IPS-18a (cell line): ENCODE data around the gene NAALAD2.
"Not testable (repeated sequence)": the region's sequence is repeated elsewhere in the genome, so short reads cannot be mapped to it uniquely, and the experiment has no call there.

Experiments used
- H3K27ac ChIP-seq: one replicate; pipeline ENCODE4 v1.5.1; 2013; ENCODE audit warnings: low read length
- H3K27me3 ChIP-seq: one replicate; pipeline ENCODE4 v1.6.1; 2013; ENCODE audit warnings: mild to moderate bottlenecking, low read length; ENCODE audit not compliant: control insufficient read depth, insufficient read depth
- H3K36me3 ChIP-seq: one replicate; pipeline ENCODE4 v1.6.1; 2013; ENCODE audit warnings: low read depth, low read length; ENCODE audit not compliant: control insufficient read depth
- H3K4me1 ChIP-seq: one replicate; pipeline ENCODE4 v1.6.1; 2013; ENCODE audit warnings: low read depth, low read length; ENCODE audit not compliant: control insufficient read depth
- H3K4me3 ChIP-seq: one replicate; pipeline ENCODE4 v1.5.1; 2013; ENCODE audit warnings: low read length
- H3K9ac ChIP-seq: one replicate; pipeline ENCODE4 v1.6.1; 2013; ENCODE audit warnings: mild to moderate bottlenecking, low read length, moderate library complexity
- H3K9me3 ChIP-seq: one replicate; pipeline ENCODE4 v1.6.1; 2013; ENCODE audit warnings: low read depth, low read length; ENCODE audit not compliant: control insufficient read depth

The NAALAD2 gene

DNA sequence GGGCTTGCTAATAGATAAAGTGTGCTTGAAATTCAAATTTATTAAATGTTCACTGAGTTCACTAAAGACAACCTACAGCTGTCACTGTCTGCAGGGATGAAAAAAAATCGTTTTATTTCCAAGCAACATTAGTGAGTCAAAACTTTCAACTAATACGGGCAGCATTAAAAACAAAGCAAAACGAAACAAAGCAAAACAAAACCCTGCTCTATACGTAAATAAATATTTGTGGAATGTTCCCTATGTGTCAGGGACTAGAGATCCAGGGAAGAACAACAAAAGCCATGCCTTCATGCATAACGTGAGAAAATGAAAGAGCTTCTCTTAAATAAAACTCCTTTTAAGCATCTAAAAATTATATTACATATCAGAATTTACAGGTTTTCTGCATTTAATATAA, 553 bp downstream of the NAALAD2 start:
- peak overlapping the region; percentile 68 for H3K9ac ChIP-seq
- H3K4me3 ChIP-seq, result peak overlapping the region; percentile 86
- peaks cover 14% of the 10 kb centered on the region for H3K4me1 ChIP-seq
- H3K27me3 ChIP-seq, result peaks cover 21% of the 10 kb centered on the region
- H3K27ac ChIP-seq, result no peak overlapping the region
- H3K9me3 ChIP-seq, result no peaks in the 10 kb centered on the region
- H3K36me3 ChIP-seq, result no peaks in the 10 kb centered on the region

- no peaks in the 10 kb centered on the region for H3K36me3 ChIP-seq
- no peaks in the 10 kb centered on the region for H3K4me1 ChIP-seq
- no peaks in the 10 kb centered on the region for H3K9me3 ChIP-seq
- H3K4me3 ChIP-seq, result no peak overlapping the region
- no peak overlapping the region for H3K27ac ChIP-seq
- H3K9ac ChIP-seq, result no peak overlapping the region
- H3K27me3 ChIP-seq, result no peaks in the 10 kb centered on the region
Measured at GRCh38 chr11:90148900-90149299, 14.4 kb downstream of the NAALAD2 start.

- not testable (repeated sequence) for H3K4me3 ChIP-seq, H3K36me3 ChIP-seq, H3K9me3 ChIP-seq, H3K4me1 ChIP-seq, H3K9ac ChIP-seq, H3K27ac ChIP-seq, H3K27me3 ChIP-seq
Measured at GRCh38 chr11:90166982-90167573, 32.6 kb downstream of the NAALAD2 start.

GRCh38 chr11:90167704-90168103, 33.2 kb downstream of the NAALAD2 start:
- not testable (repeated sequence) for H3K27me3 ChIP-seq, H3K9ac ChIP-seq, H3K27ac ChIP-seq, H3K4me3 ChIP-seq, H3K36me3 ChIP-seq, H3K4me1 ChIP-seq, H3K9me3 ChIP-seq

GRCh38 chr11:90168571-90168970, 34.1 kb downstream of the NAALAD2 start:
- H3K27ac ChIP-seq, result no peak overlapping the region
- H3K4me1 ChIP-seq, result no peaks in the 10 kb centered on the region
- H3K9me3 ChIP-seq, result no peaks in the 10 kb centered on the region
- no peak overlapping the region for H3K4me3 ChIP-seq
- no peak overlapping the region for H3K9ac ChIP-seq
- no peaks in the 10 kb centered on the region for H3K36me3 ChIP-seq
- no peaks in the 10 kb centered on the region for H3K27me3 ChIP-seq

DNA sequence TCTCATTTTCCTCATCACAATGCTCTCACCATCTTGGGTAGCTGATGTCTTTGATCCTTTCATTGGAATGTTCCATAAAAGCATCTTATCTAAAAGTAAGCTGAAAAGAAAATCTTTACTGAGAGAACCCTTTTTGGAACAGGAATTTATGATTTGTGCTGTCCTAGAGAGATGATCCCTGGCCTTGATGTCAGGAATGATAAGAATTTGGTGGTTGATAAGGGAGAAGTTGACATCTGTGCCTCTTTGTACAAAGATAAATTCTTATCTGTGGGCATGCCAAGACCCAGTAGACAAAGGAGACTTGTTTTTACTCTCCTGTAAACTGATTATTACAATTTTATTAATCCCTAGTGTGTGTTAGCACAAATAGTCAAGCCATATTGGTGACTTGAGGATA, 36.9 kb downstream of the NAALAD2 start:
- no peaks in the 10 kb centered on the region for H3K36me3 ChIP-seq
- H3K4me3 ChIP-seq, result no peak overlapping the region
- H3K27me3 ChIP-seq, result no peaks in the 10 kb centered on the region
- no peak overlapping the region for H3K9ac ChIP-seq
- H3K4me1 ChIP-seq, result no peaks in the 10 kb centered on the region
- no peaks in the 10 kb centered on the region for H3K9me3 ChIP-seq
- H3K27ac ChIP-seq, result no peak overlapping the region

- Histone ChIP-seq H3K4me3 (no peak overlapping the region), H3K9me3 (no peaks in the 10 kb centered on the region), H3K36me3 (no peaks in the 10 kb centered on the region), H3K9ac (no peak overlapping the region), H3K27ac (no peak overlapping the region), H3K27me3 (no peaks in the 10 kb centered on the region), H3K4me1 (no peaks in the 10 kb centered on the region)
Measured at GRCh38 chr11:90176069-90176468, 41.6 kb downstream of the NAALAD2 start.

DNA sequence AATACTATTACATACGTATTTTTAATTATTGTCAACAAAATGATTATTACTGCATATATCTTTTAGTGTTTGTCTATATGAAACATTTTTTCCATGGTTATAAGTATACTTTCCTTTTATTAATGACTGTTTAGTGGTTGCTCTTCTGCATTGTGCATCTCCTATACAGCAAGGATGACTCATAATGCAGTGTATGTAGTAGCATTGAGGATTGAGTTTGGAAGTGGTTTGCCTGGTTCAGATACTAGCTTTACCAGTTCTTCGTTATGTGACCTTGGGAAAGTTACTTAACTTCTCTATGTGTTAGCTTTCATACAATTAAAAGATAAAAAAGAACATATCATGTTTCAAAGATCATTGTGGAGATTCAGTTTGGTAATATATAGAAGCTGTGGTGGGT, 44.3 kb downstream of the NAALAD2 start:
- H3K27me3 ChIP-seq, result no peaks in the 10 kb centered on the region
- no peaks in the 10 kb centered on the region for H3K4me1 ChIP-seq
- no peak overlapping the region for H3K4me3 ChIP-seq
- H3K9me3 ChIP-seq, result no peaks in the 10 kb centered on the region
- H3K9ac ChIP-seq, result no peak overlapping the region
- no peaks in the 10 kb centered on the region for H3K36me3 ChIP-seq
- no peak overlapping the region for H3K27ac ChIP-seq

- no peak overlapping the region for H3K9ac ChIP-seq
- H3K36me3 ChIP-seq, result no peaks in the 10 kb centered on the region
- H3K27ac ChIP-seq, result no peak overlapping the region
- no peak overlapping the region for H3K4me3 ChIP-seq
- H3K27me3 ChIP-seq, result no peaks in the 10 kb centered on the region
- H3K9me3 ChIP-seq, result no peaks in the 10 kb centered on the region
- no peaks in the 10 kb centered on the region for H3K4me1 ChIP-seq
Measured at GRCh38 chr11:90179923-90180322, 45.5 kb downstream of the NAALAD2 start.

GRCh38 chr11:90187839-90188238, 53.4 kb downstream of the NAALAD2 start:
- Histone ChIP-seq H3K4me3 (no peak overlapping the region), H3K4me1 (peaks cover 4% of the 10 kb centered on the region), H3K27me3 (no peaks in the 10 kb centered on the region), H3K9me3 (no peaks in the 10 kb centered on the region), H3K36me3 (no peaks in the 10 kb centered on the region), H3K27ac (no peak overlapping the region), H3K9ac (no peak overlapping the region)

GRCh38 chr11:90189011-90189410, 54.5 kb downstream of the NAALAD2 start:
- Histone ChIP-seq H3K4me3 (no peak overlapping the region), H3K9ac (no peak overlapping the region), H3K36me3 (no peaks in the 10 kb centered on the region), H3K27me3 (no peaks in the 10 kb centered on the region), H3K4me1 (peaks cover 4% of the 10 kb centered on the region), H3K9me3 (no peaks in the 10 kb centered on the region), H3K27ac (no peak overlapping the region)

DNA sequence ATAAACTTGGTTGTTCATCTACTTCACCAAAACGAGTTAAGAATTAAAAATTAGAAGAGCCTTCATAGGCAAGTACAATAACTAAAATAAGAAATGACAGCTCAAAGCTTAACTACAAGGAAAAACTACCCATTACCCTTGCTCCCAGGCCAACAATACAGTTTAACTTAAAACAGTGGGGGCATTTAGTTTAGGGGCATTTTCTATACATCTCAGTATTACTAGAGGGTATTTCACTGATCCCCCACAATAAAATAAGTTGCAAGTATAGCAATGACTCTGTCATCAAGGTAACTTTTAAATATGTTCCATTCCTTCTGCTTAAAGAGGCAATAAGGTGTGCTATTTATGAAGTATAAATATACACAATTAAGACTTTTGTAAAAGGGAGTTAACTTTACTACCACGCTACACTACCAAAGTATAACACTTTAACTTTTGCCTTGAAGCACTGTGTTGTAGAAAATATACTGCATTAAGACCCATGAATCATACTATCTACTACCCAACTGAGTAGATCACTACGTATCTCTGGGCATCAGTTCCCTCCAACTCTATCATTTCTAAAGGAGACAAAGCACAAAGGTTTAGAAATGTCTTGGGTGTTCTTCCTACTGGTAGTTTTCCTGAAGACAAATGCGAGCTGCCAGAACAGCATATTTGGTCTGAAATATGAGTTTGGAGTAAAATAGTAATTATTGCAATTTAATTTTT, 58.6 kb downstream of the NAALAD2 start:
- H3K36me3 ChIP-seq, result no peaks in the 10 kb centered on the region
- H3K27me3 ChIP-seq, result no peaks in the 10 kb centered on the region
- no peak overlapping the region for H3K4me3 ChIP-seq
- H3K4me1 ChIP-seq, result peaks cover 4% of the 10 kb centered on the region
- no peak overlapping the region for H3K9ac ChIP-seq
- H3K27ac ChIP-seq, result no peak overlapping the region
- H3K9me3 ChIP-seq, result no peaks in the 10 kb centered on the region
